Measurements from ENCODE around the gene PABPC1L. TPM values are rescaled to one million over a fixed set of nuclear protein-coding genes. Genes with fewer than 3 reads are reported as not detected.

Gene PABPC1L
- total and polyA plus RNA-seq, 7 donors, result 1.0 to 2.8 (median 1.8) TPM

DNA sequence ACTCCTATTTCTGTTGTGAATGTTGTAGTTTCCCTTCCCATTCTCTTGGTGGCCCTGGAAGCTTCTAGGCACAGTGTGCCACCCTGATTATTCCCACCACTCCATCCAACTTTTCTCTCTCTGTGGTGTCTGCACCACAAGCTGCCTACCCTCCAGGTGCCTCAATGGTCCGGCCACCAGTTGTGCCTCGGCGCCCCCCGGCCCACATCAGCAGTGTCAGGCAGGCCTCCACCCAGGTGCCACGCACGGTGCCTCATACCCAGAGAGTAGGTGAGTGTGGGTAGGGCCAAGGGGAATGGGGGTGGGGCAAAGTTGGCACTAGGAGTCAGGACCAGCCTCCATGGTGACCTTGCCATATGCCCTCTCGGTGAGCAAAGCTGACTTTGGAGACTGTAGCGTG, 23.1 kb downstream of the PABPC1L start:
- DNase-seq (no peak), ATAC-seq (no peak)
- H3K27me3 ChIP-seq (ENCODE audit: insufficient read depth in 3 of 3, low read length in 2 of 3), result no peaks in the 10 kb centered on the region
- intact Hi-C loops (cut with DNase I), result no loop called here
- H3K4me1 ChIP-seq, result no peaks in the 10 kb centered on the region
- no peaks in the 10 kb centered on the region for H3K9me3 ChIP-seq
- WGBS, 3 donors, result 92 to 96% (median 94%) methylated on average over 8 of the region's 8 CpGs
- no peak for TF ChIP-seq CTCF (IDR thresholded peaks at IDR 0.05)
- H3K4me3 ChIP-seq, result no peak overlapping the region
- H3K27ac ChIP-seq, result no peak overlapping the region
- H3K36me3 ChIP-seq (ENCODE audit: insufficient read depth in 1 of 2, low read depth in 1 of 2), result no peaks in the 10 kb centered on the region

DNA sequence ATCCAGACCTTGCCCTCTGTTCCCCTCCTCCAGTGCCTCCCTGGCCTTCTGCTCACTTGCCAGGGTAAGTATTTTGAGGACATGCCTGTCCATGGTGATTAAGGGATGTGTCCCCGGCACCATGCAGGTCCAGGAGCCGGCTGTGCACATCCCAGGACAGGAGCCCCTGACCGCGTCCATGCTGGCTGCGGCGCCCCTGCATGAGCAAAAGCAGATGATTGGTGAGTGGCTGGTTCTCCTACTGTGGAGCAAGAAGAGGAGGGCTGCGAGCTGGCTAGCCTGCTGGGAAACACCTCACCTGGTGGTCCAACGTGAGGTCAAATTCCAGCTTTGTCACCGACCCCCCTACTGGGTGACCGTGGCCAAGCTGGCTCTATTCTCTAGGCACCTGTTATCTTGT, 26.6 kb downstream of the PABPC1L start:
- TF ChIP-seq CTCF (IDR thresholded peaks at IDR 0.05), result no peak
- intact Hi-C loops (cut with DNase I), result no loop called here
- no peaks in the 10 kb centered on the region for H3K9me3 ChIP-seq
- WGBS, 3 donors, result 89 to 93% (median 91%) methylated on average over 10 of the region's 10 CpGs
- no peaks in the 10 kb centered on the region for H3K4me1 ChIP-seq
- no peaks in the 10 kb centered on the region for H3K27me3 ChIP-seq (ENCODE audit: insufficient read depth in 3 of 3, low read length in 2 of 3)
- DNase-seq (no peak), ATAC-seq (no peak)
- H3K36me3 ChIP-seq (ENCODE audit: insufficient read depth in 1 of 2, low read depth in 1 of 2), result peaks cover 0 to 9% of the 10 kb centered on the region in 2 donors
- no peak overlapping the region for H3K27ac ChIP-seq
- H3K4me3 ChIP-seq, result no peak overlapping the region

DNA sequence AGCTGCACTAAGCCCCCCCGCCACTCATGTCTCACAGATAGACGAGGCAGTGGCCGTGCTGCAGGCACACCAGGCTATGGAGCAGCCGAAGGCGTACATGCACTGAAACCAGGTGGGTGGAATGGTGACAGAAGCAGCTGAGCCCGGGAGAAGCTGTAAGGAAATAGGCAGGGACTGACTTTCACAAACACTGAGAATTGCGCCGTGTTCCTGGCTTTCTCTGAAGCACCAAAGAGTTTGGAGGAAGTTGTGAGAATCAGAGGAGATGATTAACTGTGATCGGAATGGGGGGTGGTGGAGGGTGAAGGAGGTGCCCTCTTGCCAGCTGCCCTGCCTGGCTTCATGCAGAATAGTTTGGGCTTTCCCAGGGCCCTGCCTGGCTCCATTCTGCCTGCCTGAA, 28.8 kb downstream of the PABPC1L start:
- no peaks in the 10 kb centered on the region for H3K4me1 ChIP-seq
- no peak overlapping the region for H3K4me3 ChIP-seq
- DNase-seq, result no peak
- peaks cover 5 to 30% of the 10 kb centered on the region in 2 donors for H3K36me3 ChIP-seq (ENCODE audit: insufficient read depth in 1 of 2, low read depth in 1 of 2)
- no peak for ATAC-seq
- no peaks in the 10 kb centered on the region for H3K9me3 ChIP-seq
- intact Hi-C loops (cut with DNase I), result no loop called here
- no peak overlapping the region for H3K27ac ChIP-seq
- 86 to 88% (median 86%) methylated on average over 9 of the region's 9 CpGs for WGBS, 3 donors
- H3K27me3 ChIP-seq (ENCODE audit: insufficient read depth in 3 of 3, low read length in 2 of 3), result no peaks in the 10 kb centered on the region
- TF ChIP-seq CTCF (IDR thresholded peaks at IDR 0.05), result no peak

GRCh38 chr20:44941120-44941691, 31.3 kb downstream of the PABPC1L start:
- no peak for ATAC-seq
- no peak for TF ChIP-seq CTCF (IDR thresholded peaks at IDR 0.05)
- no peaks in the 10 kb centered on the region for H3K27me3 ChIP-seq (ENCODE audit: insufficient read depth in 3 of 3, low read length in 2 of 3)
- H3K4me3 ChIP-seq, result no peak overlapping the region
- no peak for DNase-seq
- WGBS, 3 donors, result 75 to 82% (median 79%) methylated on average over 7 of the region's 7 CpGs
- H3K36me3 ChIP-seq (ENCODE audit: insufficient read depth in 1 of 2, low read depth in 1 of 2), result peaks cover 8 to 56% of the 10 kb centered on the region in 2 donors
- no peak overlapping the region for H3K27ac ChIP-seq
- intact Hi-C loops (cut with DNase I), result no loop called here
- H3K9me3 ChIP-seq, result no peaks in the 10 kb centered on the region
- H3K4me1 ChIP-seq, result peaks cover 2% of the 10 kb centered on the region
